Stimulated activated CD4-positive, alpha-beta T cell treated with anti-CD3 and anti-CD28 coated beads, Interleukin-1b, Interleukin-23, amount 100 ng/mL, for 1 hour (primary cell): ENCODE results near the gene MTERF2.
A peak's percentile ranks its signal among the peaks of the same experiment; 100 is the strongest.
"Not testable (repeated sequence)": the region's sequence is repeated elsewhere in the genome, so short reads cannot be mapped to it uniquely, and the experiment has no call there.

Experiments
- DNase-seq, 2 donors: peaks; one replicate each; pipeline ENCODE4 v3.0.0-alpha.2; 2020; ENCODE audit warnings: low read depth in 2 of 2

MTERF2 gene

DNA sequence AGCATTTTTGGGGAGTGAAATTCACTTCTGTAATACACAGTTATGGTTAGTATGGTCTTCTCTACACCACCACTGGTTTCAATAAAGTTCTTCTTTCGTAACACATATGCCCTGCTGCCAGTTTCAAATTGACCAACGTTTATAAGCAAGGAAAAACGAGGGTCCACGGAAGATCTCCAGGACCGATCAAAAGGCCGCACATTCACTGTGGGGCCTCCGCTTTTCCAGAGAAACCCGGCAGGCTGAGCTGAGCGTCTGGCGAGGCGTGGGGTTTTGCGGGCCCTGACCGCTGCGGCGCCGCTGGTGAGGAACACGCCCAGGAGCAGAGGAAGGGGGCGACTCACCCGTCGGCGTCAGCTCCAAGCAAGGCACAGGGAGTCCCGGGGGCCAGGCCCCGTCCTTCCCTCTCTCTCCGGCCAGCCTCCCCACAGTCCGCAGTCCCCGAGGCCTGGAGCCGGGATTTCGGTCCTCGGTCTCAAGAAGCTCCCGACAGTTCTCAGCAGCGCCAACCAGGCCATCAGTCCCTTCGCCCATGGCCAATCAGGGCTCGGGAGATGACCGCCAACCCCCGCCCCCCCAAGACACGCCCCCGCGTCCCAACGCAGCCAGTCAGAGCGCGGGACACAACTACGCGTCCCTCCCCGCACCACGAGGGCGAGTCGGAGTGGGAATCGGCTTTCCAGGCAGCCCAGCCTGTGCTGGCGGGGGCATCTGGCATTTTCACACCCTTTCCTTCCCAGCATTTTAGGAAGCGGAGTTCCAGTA is at the start of gene MTERF2:
TSS of gene MTERF2 (minus strand) at position 522 of the 765 bp plus-strand sequence. CDS start 8,432 bp downstream, outside the sequence.
- DNase-seq, result peak; percentile 45 to 55

DNA sequence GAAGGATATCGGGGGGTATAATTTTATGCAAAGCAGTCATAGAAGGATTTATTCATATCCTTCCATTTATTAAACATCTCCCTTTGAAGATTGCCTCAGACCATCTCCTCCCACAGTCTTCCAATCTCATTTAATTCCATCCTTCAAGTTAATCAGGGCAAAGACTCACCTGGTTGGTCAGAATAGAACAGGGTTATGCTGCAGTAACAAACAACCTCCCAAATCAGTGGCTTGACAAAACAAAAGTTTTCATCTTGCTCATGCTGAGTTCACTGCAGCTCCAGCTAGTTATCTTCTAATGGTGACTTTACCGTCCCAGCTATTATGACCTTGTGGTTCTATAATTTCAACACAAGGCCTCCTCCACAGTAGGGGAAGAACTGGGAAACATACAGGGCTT is 48.8 kb upstream of the MTERF2 start:
- no peak for DNase-seq

DNA sequence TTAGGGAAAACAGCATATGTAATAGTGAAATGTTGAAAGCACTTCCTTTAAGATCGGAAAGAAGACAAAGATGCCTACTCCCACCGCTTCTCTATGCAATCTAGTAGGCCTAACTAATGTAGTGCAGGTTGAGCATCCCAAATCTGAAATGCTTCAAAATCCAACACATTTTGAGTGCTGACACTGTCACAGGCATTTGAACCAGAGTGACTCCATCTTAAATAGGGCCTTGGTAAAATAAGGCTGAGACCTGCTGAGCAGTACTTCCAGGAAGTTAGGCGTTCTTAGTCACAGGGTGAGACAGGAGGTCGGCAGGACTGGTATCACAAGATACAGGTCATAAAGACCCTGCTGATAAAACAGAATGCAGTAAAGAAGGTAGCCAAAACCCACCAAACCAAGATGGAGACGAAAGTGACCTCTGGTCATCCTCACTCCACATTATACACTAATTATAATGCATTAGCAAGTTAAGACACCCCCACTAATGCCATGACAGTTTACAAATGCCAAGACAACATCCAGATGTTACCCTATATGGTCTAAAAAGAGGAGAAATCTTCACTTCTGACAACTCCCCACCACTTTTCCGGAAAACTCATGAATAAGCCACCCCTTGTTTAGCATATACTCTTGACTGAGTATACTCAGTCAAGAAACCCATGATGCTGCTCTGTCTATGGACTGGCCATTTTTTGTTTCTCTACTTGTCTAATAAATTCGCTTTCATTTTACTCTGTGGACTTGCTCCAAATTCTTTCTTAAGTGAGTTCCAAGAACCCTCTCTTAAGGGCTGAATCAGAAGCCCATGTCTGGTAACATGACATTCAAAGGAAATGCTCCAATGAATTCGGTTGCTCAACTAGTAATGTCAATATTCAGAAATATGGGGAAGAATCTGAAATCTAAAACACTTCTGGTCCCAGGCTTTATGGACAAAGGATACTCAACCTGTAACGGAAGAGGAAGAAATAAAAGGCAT is 47.1 kb upstream of the MTERF2 start:
- no peak for DNase-seq

DNA sequence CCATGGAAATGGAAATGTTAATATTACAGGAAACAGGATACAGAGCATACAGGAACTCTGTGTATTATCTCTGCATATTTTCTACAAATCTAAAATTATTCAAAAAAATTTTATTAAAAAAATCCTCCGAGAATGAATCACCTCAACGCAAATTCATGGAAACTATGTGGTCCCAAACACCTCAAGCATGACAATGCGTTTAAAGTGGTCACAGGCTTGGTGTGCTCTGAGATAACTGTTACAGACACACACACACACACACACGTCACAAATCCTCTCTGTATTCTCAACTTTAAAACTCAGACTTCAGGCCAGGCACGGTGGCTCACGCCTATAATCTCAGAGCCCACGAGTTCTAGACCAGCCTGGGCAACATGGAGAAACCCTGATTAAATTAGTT is 45.3 kb upstream of the MTERF2 start:
- no peak for DNase-seq

- DNase-seq, result no peak
These were observed 44.1 kb upstream of the MTERF2 start for GRCh38 chr12:107031061-107031460.

- no peak for DNase-seq
These were observed 42.1 kb upstream of the MTERF2 start for GRCh38 chr12:107029081-107029480.

DNA sequence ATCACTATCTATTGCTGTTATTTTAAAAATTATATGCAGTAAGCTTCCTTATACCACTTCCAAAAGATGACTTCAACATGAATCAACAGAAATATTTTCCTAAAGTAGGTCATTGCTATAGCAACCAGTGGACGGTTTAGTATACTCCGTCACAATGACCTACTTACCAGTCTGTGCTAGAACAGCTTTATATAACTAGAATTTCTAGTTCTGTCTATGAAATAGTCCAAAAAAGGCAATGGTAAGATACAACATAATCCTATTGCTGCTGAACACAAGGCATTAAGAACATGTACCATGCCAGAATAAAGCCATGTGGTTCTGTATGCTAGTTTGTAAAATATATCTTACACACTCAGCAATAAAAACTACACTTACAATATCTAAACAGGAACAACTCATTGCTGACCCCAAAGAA is 40.7 kb upstream of the MTERF2 start:
- DNase-seq, result no peak

GRCh38 chr12:107026806-107027635 is 40.1 kb upstream of the MTERF2 start:
- no peak for DNase-seq

DNA sequence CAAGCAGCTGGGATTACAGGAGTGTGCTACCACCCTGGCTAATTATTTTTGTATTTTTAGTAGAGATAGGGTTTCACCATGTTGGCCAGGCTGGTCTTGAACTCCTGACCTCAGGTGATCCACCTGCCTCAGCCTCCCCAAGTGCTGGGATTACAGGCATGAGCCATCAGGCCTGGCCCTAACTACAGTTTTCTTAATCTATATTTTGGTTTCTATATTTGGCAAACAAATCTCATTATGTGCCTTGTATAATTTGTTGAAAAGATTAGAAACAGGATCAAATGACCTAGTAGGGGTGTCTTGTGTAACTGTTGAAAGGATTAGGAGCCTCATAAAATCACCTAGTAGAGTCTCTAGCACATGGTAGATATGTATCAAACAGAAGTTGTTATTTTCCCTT is 39.4 kb upstream of the MTERF2 start:
- DNase-seq, result not testable (repeated sequence)

- DNase-seq, result no peak
These were observed 38.7 kb upstream of the MTERF2 start for GRCh38 chr12:107025671-107026070.

DNA sequence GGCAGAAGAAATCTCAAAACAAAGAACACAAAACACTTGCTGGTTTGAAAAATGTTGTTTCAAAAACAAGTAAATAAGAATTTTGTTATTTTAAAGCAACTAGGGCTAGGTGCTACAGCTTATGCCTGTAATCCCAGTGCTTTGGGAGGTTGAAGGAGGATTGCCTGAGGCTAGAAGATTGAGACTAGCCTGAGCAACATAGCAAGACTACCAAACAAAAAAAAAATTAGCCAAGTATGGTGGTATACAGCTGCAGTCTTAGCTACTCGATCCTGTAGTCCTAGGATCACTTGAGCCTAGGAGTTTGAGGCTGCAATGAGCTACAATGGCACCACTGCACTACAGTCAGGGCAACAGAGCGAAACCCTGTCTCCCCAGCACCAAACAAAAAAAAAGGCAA is 32.6 kb upstream of the MTERF2 start:
- no peak for DNase-seq

DNA sequence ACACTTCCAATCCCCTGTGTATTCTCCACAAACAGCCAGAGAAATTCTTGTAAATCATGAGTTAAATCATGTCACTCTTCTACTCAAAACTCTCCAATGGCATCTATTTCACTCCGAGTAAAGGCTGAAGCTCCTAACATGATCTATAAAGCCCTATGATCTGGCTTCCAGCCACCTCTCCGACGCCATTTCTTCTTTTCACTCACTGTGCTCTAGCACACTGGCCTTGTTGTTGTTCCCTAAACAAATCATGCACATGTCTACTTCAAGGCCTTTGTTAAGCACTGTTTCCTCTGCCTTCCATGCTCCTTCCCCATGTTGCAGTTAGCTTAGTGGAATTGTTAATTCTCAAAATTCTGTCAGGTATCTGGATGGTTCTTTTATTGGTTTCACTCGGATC is 30.1 kb upstream of the MTERF2 start:
- no peak for DNase-seq

- no peak for DNase-seq
These were observed 27.1 kb upstream of the MTERF2 start for GRCh38 chr12:107014055-107014454.

DNA sequence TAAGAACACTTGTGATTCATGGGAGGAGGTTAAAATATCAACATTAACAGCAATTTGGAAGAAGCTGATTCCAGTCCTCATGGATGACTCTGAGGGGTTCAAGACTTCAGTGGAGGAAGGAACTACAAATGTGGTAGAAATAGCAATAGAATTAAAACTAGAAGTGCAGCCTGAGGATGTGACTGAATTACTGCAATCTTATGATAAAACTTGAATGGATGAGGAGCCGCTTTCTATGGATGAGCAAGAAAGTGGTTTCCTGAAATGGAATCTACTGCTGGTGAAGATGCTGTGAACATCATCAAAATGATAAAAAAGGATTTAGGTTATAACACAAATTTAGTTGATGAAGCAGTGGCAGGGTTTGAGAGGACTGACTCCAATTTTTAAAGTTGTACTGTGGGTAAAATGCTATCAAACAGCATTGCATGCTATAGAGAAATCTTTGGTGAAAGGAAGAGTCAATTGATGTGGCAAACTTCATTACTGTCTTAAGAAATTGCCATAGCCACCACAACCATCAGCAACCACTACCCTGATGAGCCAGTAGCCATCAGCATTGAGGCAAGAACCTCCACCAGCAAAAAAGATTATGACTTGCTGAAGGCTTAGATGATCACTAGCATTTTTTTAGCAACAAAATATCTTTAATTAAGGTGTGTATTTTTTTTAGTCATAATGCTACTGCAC is 25.9 kb upstream of the MTERF2 start:
- DNase-seq, result no peak

- DNase-seq, result no peak
These were observed 24.6 kb upstream of the MTERF2 start for GRCh38 chr12:107011519-107011918.

DNA sequence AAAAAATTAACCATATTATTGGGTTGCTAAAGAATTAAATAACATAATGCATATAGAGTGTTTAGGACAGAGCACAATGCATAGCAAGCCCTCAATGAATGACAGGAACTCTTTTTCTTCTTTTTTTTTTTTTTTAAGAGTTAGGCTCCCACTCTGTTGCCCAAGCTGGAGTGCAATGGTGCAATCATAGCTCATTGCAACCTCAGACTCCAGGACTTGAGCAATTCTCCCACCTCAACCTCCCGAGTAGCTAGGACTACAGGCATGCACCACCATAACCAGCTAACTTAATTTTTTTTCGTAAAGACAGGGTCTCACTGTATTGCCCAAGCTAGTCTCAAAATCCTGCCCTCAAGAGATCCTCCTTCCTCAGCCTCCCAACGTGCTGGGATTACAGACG is 20.5 kb upstream of the MTERF2 start:
- DNase-seq, result no peak

GRCh38 chr12:107002665-107003064 is 15.7 kb upstream of the MTERF2 start:
- DNase-seq, result not testable (repeated sequence)

DNA sequence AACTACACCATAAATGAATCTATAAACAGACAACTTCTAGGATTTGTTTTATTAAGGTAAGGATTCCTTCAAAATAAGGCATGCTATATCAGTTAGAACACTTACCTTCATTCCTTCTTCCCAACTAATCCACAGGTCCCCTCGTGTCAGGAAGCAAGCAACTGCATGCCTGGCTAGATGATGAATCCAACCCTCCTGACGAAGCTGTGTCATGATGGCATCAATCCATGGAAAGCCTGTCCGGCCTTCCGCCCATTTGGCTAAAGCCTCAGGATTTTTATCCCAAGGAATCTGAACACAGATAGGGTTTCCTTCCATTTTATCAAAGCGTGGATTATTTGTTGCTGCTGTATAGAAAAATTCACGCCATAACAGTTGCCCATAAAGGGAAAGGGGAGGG is 12.5 kb upstream of the MTERF2 start:
- DNase-seq, result no peak

DNA sequence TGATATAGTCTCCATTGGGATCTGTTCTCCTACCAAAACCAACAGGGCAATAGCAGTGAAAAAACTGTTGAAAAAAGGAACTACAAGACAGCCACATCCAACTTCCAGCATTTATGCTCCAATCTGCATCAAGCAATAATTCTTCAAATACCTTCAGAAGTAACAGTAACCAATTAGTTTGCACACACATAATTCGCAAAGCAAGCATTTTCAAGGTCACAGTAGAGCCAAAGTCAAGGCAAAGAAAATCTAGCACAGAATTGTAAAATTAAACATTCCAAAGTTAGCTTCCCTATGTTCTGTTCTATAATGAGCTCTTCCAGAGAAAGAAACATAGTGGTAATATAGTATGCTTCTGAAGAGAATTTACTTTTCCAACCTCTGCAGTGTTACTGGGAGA is 11.0 kb upstream of the MTERF2 start:
- DNase-seq, result no peak

DNA sequence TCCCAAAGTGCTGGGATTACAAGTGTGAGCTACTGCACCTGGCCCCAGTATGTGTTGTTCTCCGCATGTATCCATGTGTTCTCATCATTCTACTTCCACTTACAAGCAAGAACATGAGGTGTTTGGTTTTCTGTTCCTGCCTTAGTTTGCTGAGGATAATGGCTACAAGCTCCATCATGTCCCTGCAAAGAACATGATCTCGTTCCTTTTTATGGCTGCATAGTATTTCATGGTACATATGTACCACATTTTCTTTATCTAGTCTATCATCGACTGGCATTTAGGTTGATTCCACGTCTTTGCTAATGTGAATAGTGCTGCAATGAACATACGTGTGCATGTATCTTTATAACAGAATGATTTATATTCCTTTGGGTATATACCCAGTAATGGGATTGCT is 9.2 kb upstream of the MTERF2 start:
- not testable (repeated sequence) for DNase-seq

GRCh38 chr12:106994579-106995220 is 7.8 kb upstream of the MTERF2 start:
- DNase-seq, result no peak
